AG09319 (cell line): ENCODE measurements around the gene TH.
"Not testable (repeated sequence)": the region's sequence is repeated elsewhere in the genome, so short reads cannot be mapped to it uniquely, and the experiment has no call there.

Source experiments
- DNase-seq: peaks from one replicate; pipeline ENCODE4 v3.0.0-alpha.2; 2010; ENCODE audit warnings: low read depth; ENCODE audit errors: extremely low read depth
- TF ChIP-seq, protein P1 (sequence below): IDR thresholded peaks from 2 replicates; pipeline ENCODE4 v1.5.1; 2011; ENCODE audit warnings: low read depth, mild to moderate bottlenecking, inconsistent platforms, low read length, moderate library complexity

The TH gene

DNA sequence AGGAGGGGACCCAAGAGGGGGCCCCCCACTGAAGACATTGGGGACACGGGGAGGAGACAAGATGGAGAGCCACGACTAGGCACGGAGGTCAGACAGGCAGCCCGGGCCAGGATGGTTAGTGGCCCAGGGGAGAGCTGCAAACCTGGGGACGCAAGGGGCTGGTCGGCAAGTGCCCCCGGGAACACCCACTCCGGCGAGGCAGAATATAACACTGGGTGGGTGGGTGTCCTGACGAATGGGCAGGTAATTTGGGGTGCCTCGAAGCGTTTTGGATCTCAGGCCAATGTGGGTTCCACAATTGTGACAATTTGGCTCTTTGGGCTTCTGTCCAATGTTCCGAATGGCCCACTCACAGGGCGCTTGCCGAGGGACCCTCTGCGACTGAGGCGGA is 42.3 kb downstream of the TH start:
- TF ChIP-seq, protein P1, sequence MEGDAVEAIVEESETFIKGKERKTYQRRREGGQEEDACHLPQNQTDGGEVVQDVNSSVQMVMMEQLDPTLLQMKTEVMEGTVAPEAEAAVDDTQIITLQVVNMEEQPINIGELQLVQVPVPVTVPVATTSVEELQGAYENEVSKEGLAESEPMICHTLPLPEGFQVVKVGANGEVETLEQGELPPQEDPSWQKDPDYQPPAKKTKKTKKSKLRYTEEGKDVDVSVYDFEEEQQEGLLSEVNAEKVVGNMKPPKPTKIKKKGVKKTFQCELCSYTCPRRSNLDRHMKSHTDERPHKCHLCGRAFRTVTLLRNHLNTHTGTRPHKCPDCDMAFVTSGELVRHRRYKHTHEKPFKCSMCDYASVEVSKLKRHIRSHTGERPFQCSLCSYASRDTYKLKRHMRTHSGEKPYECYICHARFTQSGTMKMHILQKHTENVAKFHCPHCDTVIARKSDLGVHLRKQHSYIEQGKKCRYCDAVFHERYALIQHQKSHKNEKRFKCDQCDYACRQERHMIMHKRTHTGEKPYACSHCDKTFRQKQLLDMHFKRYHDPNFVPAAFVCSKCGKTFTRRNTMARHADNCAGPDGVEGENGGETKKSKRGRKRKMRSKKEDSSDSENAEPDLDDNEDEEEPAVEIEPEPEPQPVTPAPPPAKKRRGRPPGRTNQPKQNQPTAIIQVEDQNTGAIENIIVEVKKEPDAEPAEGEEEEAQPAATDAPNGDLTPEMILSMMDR, result no peak
- DNase-seq, result no peak

DNA sequence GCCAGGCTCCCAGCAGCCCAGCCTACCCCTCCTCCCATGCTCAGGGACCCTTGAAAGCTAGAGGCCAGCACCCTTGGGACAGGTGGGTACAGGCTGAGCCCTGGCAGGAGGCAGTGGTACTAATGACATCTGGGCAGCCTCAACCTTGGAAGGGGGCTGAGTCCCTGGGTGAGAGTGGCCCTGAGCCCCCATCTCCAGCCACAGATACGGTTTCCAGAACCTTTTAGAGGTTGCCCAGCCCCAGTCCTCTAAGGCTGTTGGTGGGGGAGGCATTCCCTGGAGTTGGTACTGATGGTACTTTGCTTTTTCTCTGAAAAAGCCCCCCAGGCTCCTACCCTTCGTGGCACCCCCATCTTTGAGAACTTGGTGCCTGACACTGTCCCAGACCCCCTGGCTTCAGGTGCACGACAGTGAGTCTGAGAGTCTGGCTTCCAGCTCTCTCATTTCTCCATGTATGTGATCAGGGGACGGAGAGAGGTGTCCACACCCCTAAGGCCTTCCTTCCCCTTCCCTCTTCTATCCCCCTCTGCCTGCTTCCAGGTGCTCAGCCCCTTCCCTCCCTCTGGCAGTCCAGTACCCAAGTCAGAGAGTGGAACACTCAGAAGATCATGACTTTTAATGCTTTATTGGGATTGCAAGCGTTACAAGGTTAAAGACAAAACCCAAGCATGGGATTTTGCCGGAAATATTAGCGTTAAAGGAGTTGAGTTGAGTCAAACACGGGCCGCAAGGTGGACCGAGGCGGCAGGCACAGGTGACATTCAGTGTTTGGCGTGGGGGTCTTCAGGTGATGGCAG is 42.9 kb downstream of the TH start:
- no peak for DNase-seq
- TF ChIP-seq, protein P1, result no peak

DNA sequence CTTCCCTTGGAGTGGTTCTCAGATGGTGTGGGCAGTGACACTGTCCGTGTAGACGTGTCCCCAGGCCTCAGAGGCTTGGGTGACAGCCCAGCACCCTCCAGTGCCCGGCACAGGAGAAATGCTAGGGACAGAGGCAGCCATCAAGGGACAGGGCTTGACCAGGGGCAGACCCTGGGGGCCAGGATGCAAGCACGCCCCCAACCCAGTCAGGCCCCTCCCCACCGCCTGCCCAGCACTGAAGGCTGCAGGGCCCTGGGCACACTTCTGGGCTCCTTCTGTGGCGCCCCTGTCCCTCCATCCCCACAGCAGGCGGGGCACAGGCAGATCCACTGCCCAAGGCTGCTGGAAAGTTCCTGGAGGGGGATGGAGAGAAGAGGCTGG is 43.5 kb downstream of the TH start:
- DNase-seq, result no peak

GRCh38 chr11:2127482-2128129 is 44.0 kb downstream of the TH start:
- DNase-seq, result no peak

More for the DNA sequence above, 43.5 kb downstream of the TH start:
- TF ChIP-seq, protein P1, result no peak

DNA sequence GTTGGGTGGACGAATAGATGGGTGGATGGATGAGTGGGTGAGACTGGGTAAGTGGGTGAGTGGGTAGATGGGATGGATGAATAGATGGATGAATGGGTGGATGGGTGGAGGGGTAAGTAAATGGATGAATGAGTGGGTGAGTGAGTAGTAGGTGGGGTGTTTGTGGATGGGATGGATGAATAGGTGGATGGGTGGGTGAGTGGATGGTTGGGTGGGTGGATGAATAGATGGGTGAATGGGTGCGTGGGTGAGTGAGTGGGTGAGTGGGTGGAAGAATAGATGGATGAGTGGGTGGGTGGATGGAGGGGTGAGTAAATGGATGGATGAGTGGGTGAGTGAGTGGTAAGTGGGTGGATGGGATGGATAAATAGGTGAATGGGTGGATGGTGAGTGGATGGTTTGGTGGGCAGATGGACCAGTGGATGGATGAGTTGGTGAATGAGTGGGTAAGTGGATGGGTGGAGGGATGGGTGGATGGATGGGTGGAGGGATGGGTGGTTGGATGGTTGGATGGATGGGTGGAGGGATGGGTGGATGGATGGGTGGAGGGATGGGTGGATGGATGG is 45.0 kb downstream of the TH start:
- TF ChIP-seq, protein P1, result no peak
- no peak for DNase-seq

More at GRCh38 chr11:2127482-2128129, 44.0 kb downstream of the TH start:
- TF ChIP-seq, protein P1, result no peak

DNA sequence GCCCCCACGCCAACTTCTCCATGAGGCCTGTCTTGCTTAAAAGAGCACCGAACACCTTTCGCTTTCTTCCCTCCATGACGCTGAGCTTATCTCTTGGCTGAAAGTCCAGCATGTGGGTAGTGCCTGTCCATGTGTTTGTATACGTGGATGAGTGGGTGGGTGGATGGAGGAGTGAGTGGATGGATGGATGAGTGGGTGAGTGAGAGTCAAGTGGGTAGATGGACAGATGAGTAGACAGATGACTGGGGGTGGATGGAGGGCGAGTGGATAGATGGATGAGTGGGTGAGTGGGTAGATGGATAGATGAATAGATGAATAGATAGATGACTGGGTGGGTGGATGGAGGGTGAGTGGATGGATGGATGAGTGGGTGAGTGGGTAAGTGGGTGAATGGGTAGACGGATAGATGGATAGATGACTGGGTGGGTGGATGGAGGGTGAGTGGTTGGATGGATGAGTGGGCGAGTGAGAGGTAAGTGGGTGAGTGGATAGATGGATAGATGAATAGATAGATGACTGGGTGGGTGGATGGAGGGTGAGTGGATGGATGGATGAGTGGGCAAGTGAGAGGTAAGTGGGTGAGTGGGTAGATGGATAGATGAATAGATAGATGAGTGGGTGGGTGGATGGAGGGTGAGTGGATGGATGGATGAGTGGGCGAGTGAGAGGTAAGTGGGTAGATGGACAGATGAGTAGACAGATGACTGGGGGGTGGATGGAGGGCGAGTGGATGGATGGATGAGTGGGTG is 46.7 kb downstream of the TH start:
- not testable (repeated sequence) for DNase-seq

GRCh38 chr11:2123628-2123960 is 48.0 kb downstream of the TH start:
- TF ChIP-seq, protein P1, result no peak
- no peak for DNase-seq
